ENCODE data around the gene NR6A1.

DNA sequence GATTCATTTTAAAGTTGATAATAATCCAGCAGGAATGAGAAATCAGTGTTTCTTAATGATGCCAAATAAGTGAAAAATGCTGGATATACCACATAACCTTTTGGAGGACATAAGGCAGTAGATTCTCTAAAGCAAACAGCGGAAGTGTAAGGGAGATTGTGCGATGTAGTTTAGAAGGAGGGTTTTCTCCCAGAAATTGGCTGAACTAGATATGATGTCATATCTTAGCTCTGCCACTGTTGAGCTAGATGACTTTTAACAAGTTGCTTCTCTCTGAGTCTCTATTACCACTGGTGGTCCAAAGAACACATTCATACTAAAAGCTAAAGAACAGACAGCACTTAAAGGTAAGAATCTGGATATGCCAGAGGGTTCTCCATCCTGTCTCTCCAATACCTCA, 107.0 kb downstream of the NR6A1 start:
- TF ChIP-seq POLR2A (IDR thresholded peaks at IDR 0.05): no peak
- TF ChIP-seq, protein P1, sequence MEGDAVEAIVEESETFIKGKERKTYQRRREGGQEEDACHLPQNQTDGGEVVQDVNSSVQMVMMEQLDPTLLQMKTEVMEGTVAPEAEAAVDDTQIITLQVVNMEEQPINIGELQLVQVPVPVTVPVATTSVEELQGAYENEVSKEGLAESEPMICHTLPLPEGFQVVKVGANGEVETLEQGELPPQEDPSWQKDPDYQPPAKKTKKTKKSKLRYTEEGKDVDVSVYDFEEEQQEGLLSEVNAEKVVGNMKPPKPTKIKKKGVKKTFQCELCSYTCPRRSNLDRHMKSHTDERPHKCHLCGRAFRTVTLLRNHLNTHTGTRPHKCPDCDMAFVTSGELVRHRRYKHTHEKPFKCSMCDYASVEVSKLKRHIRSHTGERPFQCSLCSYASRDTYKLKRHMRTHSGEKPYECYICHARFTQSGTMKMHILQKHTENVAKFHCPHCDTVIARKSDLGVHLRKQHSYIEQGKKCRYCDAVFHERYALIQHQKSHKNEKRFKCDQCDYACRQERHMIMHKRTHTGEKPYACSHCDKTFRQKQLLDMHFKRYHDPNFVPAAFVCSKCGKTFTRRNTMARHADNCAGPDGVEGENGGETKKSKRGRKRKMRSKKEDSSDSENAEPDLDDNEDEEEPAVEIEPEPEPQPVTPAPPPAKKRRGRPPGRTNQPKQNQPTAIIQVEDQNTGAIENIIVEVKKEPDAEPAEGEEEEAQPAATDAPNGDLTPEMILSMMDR (IDR thresholded peaks at IDR 0.05): no peak
- TF ChIP-seq EP300 (IDR thresholded peaks at IDR 0.05): no peak
